SK-N-MC (cell line): Measurements from ENCODE around the gene ZNF620.

Experiments
- EZH2 ChIP-seq: fragments of 200-600 bp; sonication (generic); IDR thresholded peaks from one replicate; pipeline ENCODE4 v1.6.1; 2017; ENCODE audit warnings: antibody characterized with exemption
- POLR2AphosphoS5 ChIP-seq: IDR thresholded peaks from 2 replicates; pipeline ENCODE4 v1.6.1; 2012; ENCODE audit warnings: mild to moderate bottlenecking, low read depth, low read length, borderline replicate concordance

- TF ChIP-seq POLR2AphosphoS5 = no peak
- no peak for TF ChIP-seq EZH2
These were observed 29.1 kb upstream of the ZNF620 start, which contains the start of gene ZNF619 for GRCh38 chr3:40476478-40477470.
